ENCODE data around the gene CDC25A.

DNA sequence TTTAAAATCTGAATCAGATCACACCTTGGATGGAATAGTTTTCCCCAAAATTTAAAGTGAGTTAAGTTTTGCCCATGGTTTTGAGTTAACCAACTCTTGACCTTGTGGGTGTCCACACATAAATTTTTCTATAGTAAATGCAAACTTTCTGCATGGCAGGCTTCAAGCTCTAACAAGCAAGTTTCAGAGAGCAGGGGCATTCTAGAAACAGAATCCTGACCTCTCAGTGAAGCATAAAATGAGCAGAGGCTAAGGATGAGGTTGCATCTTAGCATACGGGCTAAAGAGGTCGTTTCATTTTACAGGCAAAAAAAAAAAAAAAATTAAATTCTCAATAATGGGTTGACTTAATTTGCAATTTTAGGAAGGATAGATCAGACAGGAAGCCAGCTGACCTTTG lies 32.1 kb downstream of the CDC25A start:
- TF ChIP-seq POLR2AphosphoS5 (IDR thresholded peaks at IDR 0.05; ENCODE audit: borderline replicate concordance, low read depth, low read length), result no peak
- TF ChIP-seq EZH2 (IDR thresholded peaks at IDR 0.05), result no peak
